Peyer's patch (tissue), 4 donors: Measurements from ENCODE around the gene STAU1. TPM values are rescaled to one million over a fixed set of nuclear protein-coding genes. Genes with fewer than 3 reads are reported as not detected.
"Not testable (repeated sequence)": the region's sequence is repeated elsewhere in the genome, so short reads cannot be mapped to it uniquely, and the experiment has no call there.

ENCODE experiments used
- DNase-seq, 3 donors: peaks; one replicate each; pipeline ENCODE4 v3.0.0-alpha.2; 2017 to 2019
- H3K27ac ChIP-seq, 4 donors: fragments of 200-600 bp; sonication (generic); one replicate each; pipeline ENCODE4 v1.5.1; 2016 to 2019
- H3K27me3 ChIP-seq, 2 donors: fragments of 200-600 bp; sonication (generic); one replicate each; pipeline ENCODE4 v1.5.1; 2019
- H3K36me3 ChIP-seq, 3 donors: fragments of 200-600 bp; sonication (generic); one replicate each; pipeline ENCODE4 v1.5.1; 2016 to 2019
- H3K4me1 ChIP-seq, 4 donors: fragments of 200-600 bp; sonication (generic); one replicate each; pipeline ENCODE4 v1.5.1; 2016 to 2019
- H3K4me3 ChIP-seq, 4 donors: fragments of 200-600 bp; sonication (generic); 1 replicate in 3 of 4; 2 replicates in 1 of 4; pipeline ENCODE4 v1.5.1; 2016 to 2019; ENCODE audit warnings: mild to moderate bottlenecking in 1 of 4
- H3K9me3 ChIP-seq, 4 donors: fragments of 200-600 bp; sonication (generic); one replicate each; pipeline ENCODE4 v1.5.1; 2016 to 2019; ENCODE audit warnings: mild to moderate bottlenecking in 1 of 4
- CTCF ChIP-seq, 6 experiments: fragments of 450-650 bp in 4 of 6; fragments of 200-600 bp in 2 of 6; sonication (generic) in 1 of 6; IDR thresholded peaks; one replicate each; pipeline ENCODE4 v1.5.1; 2017 to 2019; ENCODE audit warnings: antibody characterized with exemption in 6 of 6, mild to moderate bottlenecking in 3 of 6, moderate library complexity in 1 of 6
- POLR2A ChIP-seq, 2 donors: fragments of 450-650 bp; IDR thresholded peaks; one replicate each; pipeline ENCODE4 v1.5.1; 2017; ENCODE audit warnings: antibody characterized with exemption in 2 of 2, mild to moderate bottlenecking in 2 of 2, moderate library complexity in 2 of 2
- total RNA-seq, 4 donors: library from RNA; depleted of rRNA; stranded (reverse); fragments of >200 nt; gene quantifications; one replicate each; pipeline ENCODE4 v1.1.0, GENCODE V29; 2016

STAU1 gene
- total RNA-seq, 4 donors from 2014 or later = 58.6 to 82.4 (median 75.2) TPM

DNA sequence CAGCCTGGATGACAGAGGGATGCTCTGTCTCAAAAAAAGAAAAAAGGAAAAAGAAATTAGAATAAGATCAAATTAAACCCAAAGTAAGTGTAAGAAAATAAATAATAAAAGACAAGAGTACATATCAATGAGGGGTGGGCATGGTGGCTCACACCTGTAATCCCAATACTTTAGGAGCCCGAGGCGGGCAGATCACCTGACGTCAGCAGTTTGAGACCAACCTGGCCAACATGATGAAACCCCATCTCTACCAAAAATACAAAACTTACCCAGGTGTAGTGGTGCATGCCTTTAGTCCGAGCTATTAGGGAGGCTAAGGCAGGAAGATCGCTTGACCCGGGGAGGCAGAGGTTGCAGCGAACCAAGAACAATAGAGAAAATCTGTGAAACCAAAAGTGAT lies 14.9 kb upstream of the STAU1 start:
- no peak for TF ChIP-seq POLR2A (IDR thresholded peaks at IDR 0.05)
- no peak for TF ChIP-seq CTCF (IDR thresholded peaks at IDR 0.05)
- H3K4me1 ChIP-seq = no peaks in the 10 kb centered on the region
- no peak overlapping the region for H3K4me3 ChIP-seq
- H3K36me3 ChIP-seq = no peaks in the 10 kb centered on the region
- H3K27me3 ChIP-seq = no peaks in the 10 kb centered on the region
- DNase-seq = peak in 1 of 3 donors; percentile 8
- no peak overlapping the region for H3K27ac ChIP-seq
- no peaks in the 10 kb centered on the region for H3K9me3 ChIP-seq

- no peaks in the 10 kb centered on the region for H3K9me3 ChIP-seq
- H3K27ac ChIP-seq = no peak overlapping the region
- peak in 1 of 3 donors; percentile 3 for DNase-seq
- no peaks in the 10 kb centered on the region for H3K27me3 ChIP-seq
- no peaks in the 10 kb centered on the region for H3K4me1 ChIP-seq
- no peak overlapping the region for H3K4me3 ChIP-seq
- TF ChIP-seq CTCF (IDR thresholded peaks at IDR 0.05) = no peak
- TF ChIP-seq POLR2A (IDR thresholded peaks at IDR 0.05) = no peak
- H3K36me3 ChIP-seq = no peaks in the 10 kb centered on the region
These were observed 11.7 kb upstream of the STAU1 start for GRCh38 chr20:49199729-49200293.

DNA sequence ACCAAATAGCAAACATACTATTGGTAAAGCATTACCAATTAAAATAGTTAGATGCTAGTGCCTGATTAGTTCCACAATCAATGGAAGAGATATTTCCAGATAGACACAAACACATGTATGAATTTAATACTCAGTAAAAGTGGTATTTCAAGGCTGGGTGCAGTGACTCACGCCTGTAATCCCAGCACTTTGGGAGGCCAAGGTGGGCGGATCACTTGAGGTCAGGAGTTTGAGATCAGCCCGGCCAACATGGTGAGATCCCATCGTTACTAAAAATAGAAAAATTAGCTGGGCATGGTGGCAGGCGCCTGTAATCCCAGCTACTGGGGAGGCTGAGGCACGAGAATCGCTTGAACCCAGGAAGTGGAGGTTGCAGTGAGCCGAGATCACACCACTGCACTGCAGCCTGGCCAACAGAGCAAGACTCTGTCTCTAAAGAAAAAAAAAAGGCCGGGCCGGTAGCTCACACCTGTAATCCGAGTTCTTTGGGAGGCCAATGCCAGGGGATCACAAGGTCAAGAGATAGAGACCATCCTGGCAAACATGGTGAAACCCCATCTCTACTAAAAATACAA lies 4.9 kb upstream of the STAU1 start:
- H3K4me3 ChIP-seq, H3K4me1 ChIP-seq, H3K27ac ChIP-seq, DNase-seq, H3K27me3 ChIP-seq, H3K36me3 ChIP-seq, H3K9me3 ChIP-seq: not testable (repeated sequence)

GRCh38 chr20:49187330-49187850 lies 744 bp downstream of the STAU1 start:
- no peak for TF ChIP-seq POLR2A (IDR thresholded peaks at IDR 0.05)
- TF ChIP-seq CTCF (IDR thresholded peaks at IDR 0.05) = no peak
- no peaks in the 10 kb centered on the region for H3K36me3 ChIP-seq
- peak in 2 of 3 donors; percentile 27 to 63 for DNase-seq
- H3K4me3 ChIP-seq = peak overlapping the region; percentile 86 to 99 (median 91)
- no peaks in the 10 kb centered on the region for H3K9me3 ChIP-seq
- H3K27ac ChIP-seq = peak overlapping the region; percentile 92 to 98 (median 95)
- H3K27me3 ChIP-seq = no peaks in the 10 kb centered on the region
- H3K4me1 ChIP-seq = peaks cover 0 to 25% (median 5%) of the 10 kb centered on the region in 4 donors

- H3K4me3 ChIP-seq = peak overlapping the region; percentile 86 to 99 (median 91)
- peaks cover 0 to 31% (median 5%) of the 10 kb centered on the region in 4 donors for H3K4me1 ChIP-seq
- TF ChIP-seq POLR2A (IDR thresholded peaks at IDR 0.05) (no peak), CTCF (IDR thresholded peaks at IDR 0.05) (no peak)
- peak; percentile 68 to 85 (median 79) for DNase-seq
- no peaks in the 10 kb centered on the region for H3K36me3 ChIP-seq
- no peaks in the 10 kb centered on the region for H3K27me3 ChIP-seq
- H3K27ac ChIP-seq = peak overlapping the region; percentile 92 to 98 (median 95)
- H3K9me3 ChIP-seq = no peaks in the 10 kb centered on the region
These were observed 1.4 kb downstream of the STAU1 start for GRCh38 chr20:49186535-49187329.
